ENCODE data around the gene B4GALT5. TPM values are rescaled to one million over a fixed set of nuclear protein-coding genes. Genes with fewer than 3 reads are reported as not detected.
"Not testable (repeated sequence)": the region's sequence is repeated elsewhere in the genome, so short reads cannot be mapped to it uniquely, and the experiment has no call there.

The B4GALT5 gene
- total RNA-seq, 1 experiment from 2014 or later: 46.7 TPM

- in situ Hi-C loops (cut with HindIII; ENCODE audit: low pct_unique_long_range_greater_than_20kb, low sequenced_read_pairs): no loop called here
- DNase-seq (ENCODE audit: low read depth, low spot score): no peak
Observed at GRCh38 chr20:49710971-49711666, 2.6 kb downstream of the B4GALT5 start.

DNA sequence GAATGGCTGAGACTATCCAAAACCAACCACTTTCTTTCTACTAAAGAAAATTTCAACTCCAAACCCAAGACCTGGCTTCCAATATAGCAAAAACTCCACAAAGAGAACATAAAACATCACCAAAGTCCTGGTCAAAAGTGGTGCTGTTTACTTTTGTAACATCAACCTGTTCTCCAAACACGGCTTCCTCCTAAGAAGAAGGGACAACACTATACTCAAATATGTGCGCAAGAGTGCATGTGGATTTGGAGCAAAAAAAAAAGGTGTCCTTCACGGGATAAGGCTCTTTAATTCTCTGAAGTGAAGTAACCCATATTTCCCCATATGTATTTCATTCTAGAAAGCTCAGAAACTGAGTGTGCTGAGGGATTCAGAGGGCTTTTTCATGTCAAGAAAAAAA, 6.6 kb downstream of the B4GALT5 start:
- DNase-seq (ENCODE audit: low read depth, low spot score): no peak
- in situ Hi-C loops (cut with HindIII; ENCODE audit: low pct_unique_long_range_greater_than_20kb, low sequenced_read_pairs): no loop called here

DNA sequence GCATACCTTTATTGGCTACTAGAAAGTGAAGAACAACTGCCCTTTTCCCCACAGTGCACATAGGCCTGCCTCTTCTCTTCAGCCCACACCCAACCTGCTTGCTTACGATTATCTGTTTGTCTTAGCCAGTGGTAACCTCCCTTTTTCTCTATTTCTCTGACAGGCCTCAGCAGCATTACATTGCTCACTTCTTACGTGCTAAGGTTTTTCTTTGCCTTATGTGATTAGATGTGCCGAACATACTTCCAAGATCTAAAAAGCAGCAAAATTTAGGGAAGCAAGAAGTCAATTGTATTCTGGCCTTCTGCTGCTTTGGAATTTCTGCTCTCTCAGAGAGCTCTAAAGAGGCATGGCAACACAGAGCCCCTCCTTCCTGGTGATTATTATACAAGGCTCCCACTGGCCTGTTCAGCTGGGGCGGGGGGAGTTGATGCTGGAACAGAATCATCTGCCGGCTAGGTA, 7.0 kb downstream of the B4GALT5 start:
- DNase-seq (ENCODE audit: low read depth, low spot score): no peak
- in situ Hi-C loops (cut with HindIII; ENCODE audit: low pct_unique_long_range_greater_than_20kb, low sequenced_read_pairs): no loop called here

- in situ Hi-C loops (cut with HindIII; ENCODE audit: low pct_unique_long_range_greater_than_20kb, low sequenced_read_pairs); DNase-seq (ENCODE audit: low read depth, low spot score): not testable (repeated sequence)
Observed at GRCh38 chr20:49705893-49706292, 7.8 kb downstream of the B4GALT5 start.

GRCh38 chr20:49705358-49705757, 8.3 kb downstream of the B4GALT5 start:
- in situ Hi-C loops (cut with HindIII; ENCODE audit: low pct_unique_long_range_greater_than_20kb, low sequenced_read_pairs): no loop called here
- DNase-seq (ENCODE audit: low read depth, low spot score): no peak

DNA sequence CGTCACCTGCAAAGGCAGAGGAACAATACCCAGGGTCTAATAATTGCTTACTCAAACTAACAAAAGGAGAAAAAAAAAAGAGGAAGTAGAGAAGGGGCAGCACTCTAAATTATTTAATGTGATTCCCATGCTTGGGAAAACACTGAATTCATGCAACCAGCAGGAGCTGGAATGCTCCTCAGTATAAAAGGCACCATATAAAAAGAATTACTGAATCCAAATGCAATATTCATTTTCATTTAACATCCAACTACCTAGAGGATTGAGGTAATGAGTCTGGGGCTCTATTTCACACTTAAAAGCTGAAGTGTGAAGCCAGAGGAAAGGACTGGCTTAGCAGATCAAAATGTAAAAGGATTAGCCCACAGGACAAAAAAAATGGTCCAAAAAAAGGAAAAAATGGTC, 8.7 kb downstream of the B4GALT5 start:
- no peak for DNase-seq (ENCODE audit: low read depth, low spot score)
- in situ Hi-C loops (cut with HindIII; ENCODE audit: low pct_unique_long_range_greater_than_20kb, low sequenced_read_pairs): no loop called here

- in situ Hi-C loops (cut with HindIII; ENCODE audit: low pct_unique_long_range_greater_than_20kb, low sequenced_read_pairs): no loop called here
- DNase-seq (ENCODE audit: low read depth, low spot score): no peak
Observed at GRCh38 chr20:49701916-49702315, 11.8 kb downstream of the B4GALT5 start.

GRCh38 chr20:49701241-49701790, 12.4 kb downstream of the B4GALT5 start:
- in situ Hi-C loops (cut with HindIII; ENCODE audit: low pct_unique_long_range_greater_than_20kb, low sequenced_read_pairs): no loop called here
- DNase-seq (ENCODE audit: low read depth, low spot score): no peak

- DNase-seq (ENCODE audit: low read depth, low spot score): no peak
- in situ Hi-C loops (cut with HindIII; ENCODE audit: low pct_unique_long_range_greater_than_20kb, low sequenced_read_pairs): no loop called here
Observed at GRCh38 chr20:49700411-49701185, 13.1 kb downstream of the B4GALT5 start.

GRCh38 chr20:49699200-49699992, 14.3 kb downstream of the B4GALT5 start:
- in situ Hi-C loops (cut with HindIII; ENCODE audit: low pct_unique_long_range_greater_than_20kb, low sequenced_read_pairs): no loop called here
- peak; percentile 78 for DNase-seq (ENCODE audit: low read depth, low spot score)

DNA sequence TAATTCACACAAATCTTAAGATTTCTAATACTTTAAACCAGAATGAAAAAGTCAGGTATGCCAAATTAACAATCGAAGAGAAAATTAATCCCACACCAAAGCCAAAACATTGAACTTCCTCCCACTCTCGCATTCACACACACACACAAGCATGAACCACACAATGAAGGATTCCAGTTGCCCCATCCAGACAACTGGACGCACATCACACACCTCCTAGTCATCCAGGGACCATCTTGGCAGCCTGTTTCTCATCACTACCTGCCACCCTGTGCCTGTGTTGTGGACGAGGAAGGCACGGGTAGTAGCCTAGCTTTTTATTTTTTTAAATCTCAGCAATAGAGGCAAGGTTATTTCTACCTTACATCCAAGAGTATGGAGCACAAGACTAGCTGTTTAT, 15.2 kb downstream of the B4GALT5 start:
- DNase-seq (ENCODE audit: low read depth, low spot score): no peak
- in situ Hi-C loops (cut with HindIII; ENCODE audit: low pct_unique_long_range_greater_than_20kb, low sequenced_read_pairs): no loop called here

DNA sequence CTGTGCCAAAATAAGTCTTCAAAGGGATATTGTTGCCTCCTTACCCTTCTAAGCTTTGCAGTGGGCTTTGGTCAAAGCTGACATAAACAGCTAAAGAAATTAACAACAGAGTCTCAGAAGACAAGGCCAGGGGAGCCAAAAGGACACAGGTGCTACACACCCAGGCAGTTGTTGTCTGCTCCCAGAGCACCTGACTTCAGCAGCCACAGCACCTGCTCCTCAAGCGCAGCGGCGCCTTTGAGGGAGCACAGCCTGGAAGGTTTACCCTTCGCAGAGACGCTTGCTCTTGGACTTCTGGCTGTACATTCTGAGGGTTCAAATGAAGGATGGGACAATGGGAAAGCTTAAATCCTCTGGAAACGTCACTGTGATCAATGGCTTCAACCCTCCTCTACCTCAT, 16.6 kb downstream of the B4GALT5 start:
- in situ Hi-C loops (cut with HindIII; ENCODE audit: low pct_unique_long_range_greater_than_20kb, low sequenced_read_pairs): no loop called here
- DNase-seq (ENCODE audit: low read depth, low spot score): no peak

- DNase-seq (ENCODE audit: low read depth, low spot score): no peak
- in situ Hi-C loops (cut with HindIII; ENCODE audit: low pct_unique_long_range_greater_than_20kb, low sequenced_read_pairs): no loop called here
Observed at GRCh38 chr20:49696594-49696993, 17.1 kb downstream of the B4GALT5 start.

GRCh38 chr20:49695830-49696229, 17.8 kb downstream of the B4GALT5 start:
- in situ Hi-C loops (cut with HindIII; ENCODE audit: low pct_unique_long_range_greater_than_20kb, low sequenced_read_pairs): no loop called here
- no peak for DNase-seq (ENCODE audit: low read depth, low spot score)

- DNase-seq (ENCODE audit: low read depth, low spot score): no peak
- in situ Hi-C loops (cut with HindIII; ENCODE audit: low pct_unique_long_range_greater_than_20kb, low sequenced_read_pairs): no loop called here
Observed at GRCh38 chr20:49694450-49695071, 19.1 kb downstream of the B4GALT5 start.

DNA sequence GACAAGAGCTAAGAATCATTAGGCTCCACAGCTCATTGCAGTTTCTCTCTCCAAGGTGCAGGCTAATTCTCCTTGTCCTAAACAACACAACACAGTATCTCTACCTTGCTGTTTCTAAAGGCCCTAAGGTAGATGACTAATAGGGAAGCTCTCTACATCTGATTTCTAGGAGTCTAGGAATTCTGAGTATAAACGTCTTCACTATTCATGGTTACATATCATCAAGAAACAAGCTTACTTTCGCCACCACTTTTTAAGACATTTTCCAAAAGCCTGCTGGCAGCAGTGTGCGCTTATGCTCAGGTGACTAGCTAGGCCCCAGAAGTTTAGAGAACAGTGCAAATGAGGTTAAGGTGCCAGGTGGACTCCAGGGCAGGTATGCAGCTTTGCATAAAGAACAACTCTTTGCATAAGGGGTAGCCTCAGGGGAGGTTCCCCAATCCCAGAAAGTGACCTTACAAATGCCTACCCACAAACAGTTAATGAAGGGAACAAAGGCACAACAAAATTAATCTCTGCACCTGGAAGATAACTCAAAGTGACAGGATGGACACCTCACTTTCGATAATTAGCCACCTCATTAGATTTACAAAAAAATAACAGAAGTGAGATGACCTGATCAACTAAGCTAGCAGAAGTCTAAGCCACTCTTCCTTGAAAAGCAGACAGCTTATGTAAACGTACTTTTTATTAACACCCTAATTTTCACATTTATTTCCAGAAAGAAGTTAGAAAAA, 20.1 kb downstream of the B4GALT5 start:
- DNase-seq (ENCODE audit: low read depth, low spot score): no peak
- in situ Hi-C loops (cut with HindIII; ENCODE audit: low pct_unique_long_range_greater_than_20kb, low sequenced_read_pairs): no loop called here

DNA sequence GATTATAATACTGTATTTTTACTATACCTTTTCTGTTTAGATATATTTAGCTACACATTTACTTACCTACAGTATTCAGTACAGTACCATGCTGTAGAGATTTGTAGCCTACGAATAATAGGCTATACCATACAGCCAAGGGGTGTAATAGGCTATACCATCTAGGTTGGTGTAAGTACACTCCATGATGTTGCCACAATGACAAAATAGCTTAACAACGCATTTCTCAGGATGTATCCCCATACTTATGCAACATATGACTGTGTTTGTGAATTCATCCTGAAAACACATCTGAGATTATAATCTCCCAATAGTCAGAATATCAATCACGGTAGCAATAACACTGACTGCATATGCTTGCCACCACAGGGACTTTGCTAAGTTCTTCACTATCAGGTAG, 20.7 kb downstream of the B4GALT5 start:
- no peak for DNase-seq (ENCODE audit: low read depth, low spot score)
- in situ Hi-C loops (cut with HindIII; ENCODE audit: low pct_unique_long_range_greater_than_20kb, low sequenced_read_pairs): no loop called here
